ENCODE measurements around the gene CANT1.

- TF ChIP-seq CTCF (IDR thresholded peaks at IDR 0.05) (no peak), POLR2AphosphoS5 (IDR thresholded peaks at IDR 0.05) (no peak)
Measured at GRCh38 chr17:79039886-79040285, 30.3 kb upstream of the CANT1 start.
